ENCODE measurements around the gene DHRS7. TPM values are rescaled to one million over a fixed set of nuclear protein-coding genes. Genes with fewer than 3 reads are reported as not detected.
A peak's percentile ranks its signal among the peaks of the same experiment; 100 is the strongest.

The DHRS7 gene
- total and polyA plus RNA-seq, 8 donors, result 29.4 to 65.4 (median 37.9) TPM

DNA sequence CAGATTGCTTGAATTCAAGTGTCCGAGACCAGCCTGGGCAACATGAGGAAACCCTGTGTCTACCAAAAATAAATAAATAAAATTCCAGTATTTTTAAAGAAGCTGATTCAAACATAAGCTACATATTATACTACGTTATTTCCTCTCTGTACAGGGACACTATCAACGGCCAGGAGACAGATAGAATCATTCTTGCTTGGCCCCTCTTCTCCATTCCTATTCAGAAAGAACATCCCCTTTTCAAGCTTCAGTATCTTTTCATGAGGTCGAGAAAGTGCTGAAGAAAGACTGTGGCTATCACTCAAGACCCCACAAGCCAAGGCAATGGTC lies 314 bp upstream of the DHRS7 start:
- no peak for FAIRE-seq
- TF ChIP-seq, protein P1, sequence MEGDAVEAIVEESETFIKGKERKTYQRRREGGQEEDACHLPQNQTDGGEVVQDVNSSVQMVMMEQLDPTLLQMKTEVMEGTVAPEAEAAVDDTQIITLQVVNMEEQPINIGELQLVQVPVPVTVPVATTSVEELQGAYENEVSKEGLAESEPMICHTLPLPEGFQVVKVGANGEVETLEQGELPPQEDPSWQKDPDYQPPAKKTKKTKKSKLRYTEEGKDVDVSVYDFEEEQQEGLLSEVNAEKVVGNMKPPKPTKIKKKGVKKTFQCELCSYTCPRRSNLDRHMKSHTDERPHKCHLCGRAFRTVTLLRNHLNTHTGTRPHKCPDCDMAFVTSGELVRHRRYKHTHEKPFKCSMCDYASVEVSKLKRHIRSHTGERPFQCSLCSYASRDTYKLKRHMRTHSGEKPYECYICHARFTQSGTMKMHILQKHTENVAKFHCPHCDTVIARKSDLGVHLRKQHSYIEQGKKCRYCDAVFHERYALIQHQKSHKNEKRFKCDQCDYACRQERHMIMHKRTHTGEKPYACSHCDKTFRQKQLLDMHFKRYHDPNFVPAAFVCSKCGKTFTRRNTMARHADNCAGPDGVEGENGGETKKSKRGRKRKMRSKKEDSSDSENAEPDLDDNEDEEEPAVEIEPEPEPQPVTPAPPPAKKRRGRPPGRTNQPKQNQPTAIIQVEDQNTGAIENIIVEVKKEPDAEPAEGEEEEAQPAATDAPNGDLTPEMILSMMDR (IDR thresholded peaks at IDR 0.05), result no peak
- no peak for DNase-seq
- 2 to 8% methylated on average over 4 of the region's 4 CpGs for WGBS, 2 donors
- no peaks in the 10 kb centered on the region for H3K9me3 ChIP-seq
- intact Hi-C loops (cut with DNase I), result loop anchor here in 1 of 3 donors (10.0 kb wide), 1 partner anchor 201 kb away; no protein-coding TSS in a partner anchor
- peaks cover 3 to 7% (median 5%) of the 10 kb centered on the region in 3 donors for H3K4me1 ChIP-seq
- no peaks in the 10 kb centered on the region for H3K36me3 ChIP-seq
- H3K4me3 ChIP-seq, result peak overlapping the region in 3 of 4 donors; percentile 39 to 87 (median 65)
- H3K27ac ChIP-seq, result peak overlapping the region; percentile 61 to 94 (median 84)
- peak in 1 of 4 donors; percentile 2 for ATAC-seq
- H3K27me3 ChIP-seq, result no peaks in the 10 kb centered on the region

DNA sequence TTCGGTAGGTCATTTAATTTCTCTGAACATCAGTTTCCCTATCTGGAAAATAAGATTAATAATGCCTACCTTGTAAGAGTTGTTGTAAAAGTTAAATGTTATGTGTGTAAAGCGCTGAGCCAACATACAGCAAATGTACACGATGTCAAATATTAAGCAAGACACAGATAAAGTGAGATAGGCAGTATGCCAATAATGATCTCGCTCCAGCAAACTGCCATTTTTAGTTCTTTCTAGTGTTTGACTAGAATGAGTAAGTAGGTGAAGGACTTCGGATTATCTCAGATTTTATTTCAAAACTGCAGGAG lies 840 bp downstream of the DHRS7 start:
- intact Hi-C loops (cut with DNase I), result loop anchor here in 1 of 3 donors (10.0 kb wide), 1 partner anchor 200 kb away; no protein-coding TSS in a partner anchor
- ATAC-seq (peak; percentile 35 to 51 (median 42)), FAIRE-seq (no peak)

DNA sequence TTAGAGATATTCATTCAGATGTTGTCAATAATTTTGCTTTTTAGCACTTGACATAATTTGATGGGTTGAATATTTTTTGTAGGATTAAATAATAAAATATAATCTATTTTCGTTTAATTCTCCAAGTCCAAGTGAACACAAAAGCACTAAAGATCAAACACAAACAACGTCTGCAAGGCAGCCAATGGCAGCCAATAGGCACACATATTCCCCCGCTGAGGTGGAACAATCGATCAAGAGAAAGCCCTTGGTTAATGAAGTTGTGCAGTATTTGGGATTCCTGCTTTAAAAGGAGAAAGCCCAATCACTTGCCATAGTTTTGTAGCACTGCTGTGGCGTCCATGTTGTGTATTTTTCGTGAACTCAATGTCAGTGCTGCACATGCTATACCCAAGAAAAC lies 1.5 kb downstream of the DHRS7 start:
- Histone ChIP-seq H3K27ac (peak overlapping the region in 2 of 4 donors; percentile 93 to 94), H3K36me3 (no peaks in the 10 kb centered on the region), H3K4me1 (peaks cover 5 to 12% (median 7%) of the 10 kb centered on the region in 3 donors), H3K27me3 (no peaks in the 10 kb centered on the region), H3K4me3 (peak overlapping the region in 2 of 4 donors; percentile 65 to 87), H3K9me3 (no peaks in the 10 kb centered on the region)
- DNase-seq (no peak), FAIRE-seq (no peak), ATAC-seq (no peak)
- TF ChIP-seq, protein P1 (IDR thresholded peaks at IDR 0.05), result no peak
- intact Hi-C loops (cut with DNase I), result loop anchor here in 1 of 3 donors (10.0 kb wide), 1 partner anchor 199 kb away; no protein-coding TSS in a partner anchor
- 14 to 26% methylated on average over 6 of the region's 6 CpGs for WGBS, 2 donors

More for the DNA sequence above, 840 bp downstream of the DHRS7 start:
- Histone ChIP-seq H3K27me3 (no peaks in the 10 kb centered on the region), H3K36me3 (no peaks in the 10 kb centered on the region), H3K4me1 (peaks cover 5 to 7% (median 7%) of the 10 kb centered on the region in 3 donors), H3K9me3 (no peaks in the 10 kb centered on the region), H3K4me3 (peak overlapping the region; percentile 39 to 87 (median 62)), H3K27ac (peak overlapping the region; percentile 61 to 94 (median 84))
- TF ChIP-seq, protein P1 (IDR thresholded peaks at IDR 0.05), result no peak
- DNase-seq, result no peak
- 1 to 4% methylated on average over 5 of the region's 5 CpGs for WGBS, 2 donors

DNA sequence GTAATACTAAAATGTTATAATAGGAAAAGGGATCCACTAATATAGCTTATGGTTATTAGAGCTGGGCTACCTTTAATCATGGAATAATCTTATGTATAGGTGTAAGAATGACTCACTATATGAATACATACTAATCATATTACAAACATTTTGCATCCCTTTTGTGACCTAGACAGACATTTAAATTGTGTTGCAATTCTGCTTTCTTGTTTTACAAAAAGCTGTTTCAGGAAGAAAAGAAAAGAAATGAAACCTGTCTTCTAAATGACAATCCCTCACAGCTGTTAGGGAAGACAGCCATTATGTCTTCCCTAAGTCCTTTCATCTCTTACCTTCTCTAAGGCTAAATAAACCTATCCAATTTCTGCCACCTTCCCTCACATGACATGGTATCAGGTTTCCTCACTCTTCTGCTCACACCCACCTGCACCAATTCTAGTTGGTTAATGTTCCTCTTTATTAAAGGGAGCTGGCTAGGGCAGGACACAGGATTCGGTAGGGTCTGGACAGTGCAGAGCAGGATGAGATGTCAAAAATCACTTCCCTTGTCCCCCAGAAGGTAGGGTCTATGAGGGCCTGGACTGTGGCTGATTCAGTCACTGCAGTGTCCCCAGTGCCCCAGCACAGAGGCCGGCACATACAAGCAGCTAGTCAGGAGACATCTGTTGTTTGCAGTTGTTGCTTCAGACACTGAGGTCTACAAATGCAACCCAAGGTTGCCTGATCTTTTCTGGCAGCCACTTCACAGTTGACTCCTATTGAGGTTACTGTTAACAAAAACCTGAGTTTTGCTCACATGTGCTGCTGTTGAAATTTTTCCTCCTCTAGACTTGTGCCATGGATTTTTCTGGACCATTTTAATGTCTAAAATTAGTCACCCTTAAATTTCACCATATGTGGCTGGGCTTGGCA lies 3.7 kb downstream of the DHRS7 start:
- H3K4me3 ChIP-seq, result no peak overlapping the region

More for the DNA sequence above, 3.7 kb downstream of the DHRS7 start:
- FAIRE-seq (no peak), ATAC-seq (no peak), DNase-seq (no peak)
- 41 to 62% methylated on average over 2 of the region's 2 CpGs for WGBS, 2 donors
- Histone ChIP-seq H3K9me3 (no peaks in the 10 kb centered on the region), H3K27ac (no peak overlapping the region), H3K27me3 (no peaks in the 10 kb centered on the region), H3K4me1 (peaks cover 5 to 16% (median 14%) of the 10 kb centered on the region in 3 donors), H3K36me3 (no peaks in the 10 kb centered on the region)
- TF ChIP-seq, protein P1 (IDR thresholded peaks at IDR 0.05), result no peak
- intact Hi-C loops (cut with DNase I), result loop anchor here in 1 of 3 donors (10.0 kb wide), 1 partner anchor 197 kb away; no protein-coding TSS in a partner anchor

Data from pancreas (tissue), 10 donors.